IPS-NIHi7 (cell line): Measurements from ENCODE around the gene SEL1L.
"Not testable (repeated sequence)": the region's sequence is repeated elsewhere in the genome, so short reads cannot be mapped to it uniquely, and the experiment has no call there.

Experiments
- DNase-seq: peaks from one replicate; pipeline ENCODE4 v3.0.0; 2012; ENCODE audit warnings: mixed read lengths; ENCODE audit errors: extremely low spot score

Gene SEL1L

GRCh38 chr14:81447021-81447764 lies 86.5 kb downstream of the SEL1L start:
- no peak for DNase-seq

GRCh38 chr14:81446279-81447007 lies 87.2 kb downstream of the SEL1L start:
- DNase-seq: no peak

- DNase-seq: no peak
These were observed 92.0 kb downstream of the SEL1L start for GRCh38 chr14:81441626-81442134.

- DNase-seq: no peak
These were observed 93.6 kb downstream of the SEL1L start for GRCh38 chr14:81440041-81440440.

GRCh38 chr14:81437244-81437643 lies 96.4 kb downstream of the SEL1L start:
- DNase-seq: no peak

- peak; percentile 98 for DNase-seq
These were observed 97.1 kb downstream of the SEL1L start for GRCh38 chr14:81436296-81437138.

- peak; percentile 69 for DNase-seq
These were observed 98.0 kb downstream of the SEL1L start for GRCh38 chr14:81435391-81436295.

GRCh38 chr14:81435048-81435390 lies 98.6 kb downstream of the SEL1L start:
- no peak for DNase-seq

GRCh38 chr14:81434230-81434629 lies 99.4 kb downstream of the SEL1L start:
- DNase-seq: peak; percentile 23

- DNase-seq: no peak
These were observed 100.3 kb downstream of the SEL1L start for GRCh38 chr14:81433378-81433777.

GRCh38 chr14:81432219-81432661 lies 101.4 kb downstream of the SEL1L start:
- DNase-seq: no peak

GRCh38 chr14:81430235-81430634 lies 103.4 kb downstream of the SEL1L start:
- DNase-seq: no peak

GRCh38 chr14:81429749-81430148 lies 103.9 kb downstream of the SEL1L start:
- DNase-seq: not testable (repeated sequence)

GRCh38 chr14:81429028-81429427 lies 104.6 kb downstream of the SEL1L start:
- DNase-seq: no peak

- peak; percentile 22 for DNase-seq
These were observed 106.2 kb downstream of the SEL1L start for GRCh38 chr14:81427348-81428058.

GRCh38 chr14:81423504-81423903 lies 110.1 kb downstream of the SEL1L start:
- DNase-seq: no peak
